ENCODE results near the gene ELL3. TPM values are rescaled to one million over a fixed set of nuclear protein-coding genes. Genes with fewer than 3 reads are reported as not detected.
A peak's percentile ranks its signal among the peaks of the same experiment; 100 is the strongest.
"Not testable (repeated sequence)": the region's sequence is repeated elsewhere in the genome, so short reads cannot be mapped to it uniquely, and the experiment has no call there.

Gene ELL3
- total RNA-seq, 6 experiments from 2014 or later, result 0.39 to 2.0 (median 1.7) TPM

DNA sequence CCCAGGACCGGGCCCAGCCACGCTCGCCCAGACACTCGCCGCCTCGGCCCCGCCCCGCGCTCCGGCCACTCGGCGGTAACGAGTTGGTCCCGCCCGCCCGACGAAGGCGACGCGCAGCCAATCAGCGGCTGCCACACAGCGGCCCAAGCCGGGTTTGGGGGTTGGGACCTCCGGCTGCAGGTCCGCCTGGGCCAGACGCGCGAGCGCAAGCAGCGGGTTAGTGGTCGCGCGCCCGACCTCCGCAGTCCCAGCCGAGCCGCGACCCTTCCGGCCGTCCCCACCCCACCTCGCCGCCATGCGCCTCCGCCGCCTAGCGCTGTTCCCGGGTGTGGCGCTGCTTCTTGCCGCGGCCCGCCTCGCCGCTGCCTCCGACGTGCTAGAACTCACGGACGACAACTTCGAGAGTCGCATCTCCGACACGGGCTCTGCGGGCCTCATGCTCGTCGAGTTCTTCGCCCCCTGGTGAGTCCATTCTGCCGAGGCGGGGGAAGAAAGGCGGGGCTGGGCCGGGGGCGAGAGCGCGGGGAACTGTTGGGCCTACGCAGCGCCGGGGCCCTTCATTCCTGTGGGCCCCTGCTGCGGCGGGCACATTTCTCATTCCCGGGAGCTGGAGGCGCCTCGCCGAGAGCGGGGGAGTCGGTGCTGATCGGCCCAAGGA lies 30.4 kb downstream of the ELL3 start, which contains the start of gene PDIA3:
Gene PDIA3, plus strand, starts transcription at position 194 of the 658 bp plus-strand sequence. Its CDS starts 102 bp downstream, at position 296.
- peak; percentile 93 to 98 (median 96) for ATAC-seq
- peak; percentile 97 to 98 (median 97) for DNase-seq
- peaks cover 0 to 33% (median 8%) of the 10 kb centered on the region in 4 donors for H3K4me1 ChIP-seq
- peak; percentile 98 for TF ChIP-seq POLR2A (IDR thresholded peaks at IDR 0.05)
- peak within 1 kb of the TSS; percentile 75 to 86 (median 84) for H3K4me3 ChIP-seq
- peak within 1 kb of the TSS; percentile 86 to 89 (median 88) for H3K27ac ChIP-seq
- H3K36me3 ChIP-seq; H3K9me3 ChIP-seq; H3K27me3 ChIP-seq; intact Hi-C loops (cut with DNase I): not testable (repeated sequence)
- 0% methylated on average over 5 of the region's 84 CpGs for WGBS (ENCODE audit: insufficient coverage, low coverage, low lambda C conversion rate, missing lambda C conversion rate)

DNA sequence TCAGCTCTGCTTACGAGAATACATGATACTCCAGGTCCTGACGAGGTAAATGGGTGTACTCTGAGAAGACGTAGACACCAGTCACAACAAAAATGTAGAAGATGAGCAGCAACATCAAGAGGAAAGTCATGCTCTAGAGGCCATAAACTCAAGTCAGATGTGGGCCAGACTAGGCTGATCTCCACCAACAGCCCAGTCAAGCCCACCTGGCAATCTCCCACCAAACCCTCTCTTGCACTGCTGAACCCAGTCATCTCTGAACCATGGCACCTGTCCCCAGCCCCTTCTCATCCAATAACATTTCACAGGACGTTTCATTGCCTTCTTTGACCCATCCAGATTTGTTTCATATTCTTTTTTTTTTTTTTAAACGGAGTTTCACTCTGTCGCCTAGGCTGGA lies 41.4 kb downstream of the ELL3 start:
- Histone ChIP-seq H3K9me3 (no peaks in the 10 kb centered on the region), H3K27ac (no peak overlapping the region), H3K36me3 (no peaks in the 10 kb centered on the region), H3K27me3 (no peaks in the 10 kb centered on the region), H3K4me3 (no peak overlapping the region), H3K4me1 (no peaks in the 10 kb centered on the region)
- WGBS (ENCODE audit: insufficient coverage, low coverage, low lambda C conversion rate, missing lambda C conversion rate), result 79% methylated on average over 6 of the region's 6 CpGs
- no peak for TF ChIP-seq POLR2A (IDR thresholded peaks at IDR 0.05)
- TF ChIP-seq, protein P1, sequence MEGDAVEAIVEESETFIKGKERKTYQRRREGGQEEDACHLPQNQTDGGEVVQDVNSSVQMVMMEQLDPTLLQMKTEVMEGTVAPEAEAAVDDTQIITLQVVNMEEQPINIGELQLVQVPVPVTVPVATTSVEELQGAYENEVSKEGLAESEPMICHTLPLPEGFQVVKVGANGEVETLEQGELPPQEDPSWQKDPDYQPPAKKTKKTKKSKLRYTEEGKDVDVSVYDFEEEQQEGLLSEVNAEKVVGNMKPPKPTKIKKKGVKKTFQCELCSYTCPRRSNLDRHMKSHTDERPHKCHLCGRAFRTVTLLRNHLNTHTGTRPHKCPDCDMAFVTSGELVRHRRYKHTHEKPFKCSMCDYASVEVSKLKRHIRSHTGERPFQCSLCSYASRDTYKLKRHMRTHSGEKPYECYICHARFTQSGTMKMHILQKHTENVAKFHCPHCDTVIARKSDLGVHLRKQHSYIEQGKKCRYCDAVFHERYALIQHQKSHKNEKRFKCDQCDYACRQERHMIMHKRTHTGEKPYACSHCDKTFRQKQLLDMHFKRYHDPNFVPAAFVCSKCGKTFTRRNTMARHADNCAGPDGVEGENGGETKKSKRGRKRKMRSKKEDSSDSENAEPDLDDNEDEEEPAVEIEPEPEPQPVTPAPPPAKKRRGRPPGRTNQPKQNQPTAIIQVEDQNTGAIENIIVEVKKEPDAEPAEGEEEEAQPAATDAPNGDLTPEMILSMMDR (IDR thresholded peaks at IDR 0.05), result no peak
- no peak for ATAC-seq
- intact Hi-C loops (cut with DNase I), result no loop called here
- no peak for DNase-seq

DNA sequence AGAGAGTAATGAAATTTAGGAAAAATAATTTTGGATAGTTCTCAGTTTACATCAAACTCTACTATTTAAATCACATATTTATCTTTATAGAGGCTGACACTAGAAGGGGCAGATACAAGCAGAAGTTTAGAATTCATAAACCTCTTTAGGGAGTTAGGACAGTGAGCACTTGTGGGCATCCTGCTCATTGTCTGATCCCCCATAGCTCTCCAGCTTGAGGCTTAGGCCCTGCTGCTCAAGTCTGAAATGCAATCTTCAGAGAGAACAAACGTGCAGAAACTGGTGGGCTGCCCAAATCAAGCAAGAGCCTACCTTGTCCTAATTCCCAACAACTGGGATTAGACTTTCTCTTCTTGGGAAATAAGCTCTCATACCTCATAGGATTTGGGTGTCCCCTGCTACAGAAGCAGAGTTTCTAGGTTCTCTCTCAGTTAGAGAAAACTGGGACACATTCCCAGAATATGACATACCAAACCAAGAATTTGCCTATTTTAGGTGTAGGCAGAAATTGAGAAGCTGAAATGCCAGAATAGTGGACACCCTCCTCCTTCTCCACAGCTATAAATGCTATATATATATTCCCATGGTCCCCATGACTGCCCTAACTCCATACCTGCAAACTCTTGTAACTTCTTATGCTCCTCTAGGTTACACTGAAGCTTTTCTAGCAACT lies 48.6 kb downstream of the ELL3 start:
- H3K4me1 ChIP-seq; ATAC-seq; H3K27me3 ChIP-seq; H3K4me3 ChIP-seq; H3K27ac ChIP-seq; H3K36me3 ChIP-seq; intact Hi-C loops (cut with DNase I); DNase-seq; H3K9me3 ChIP-seq: not testable (repeated sequence)
- no CpG with 5 or more reads among the region's 1 CpG for WGBS (ENCODE audit: insufficient coverage, low coverage, low lambda C conversion rate, missing lambda C conversion rate)

DNA sequence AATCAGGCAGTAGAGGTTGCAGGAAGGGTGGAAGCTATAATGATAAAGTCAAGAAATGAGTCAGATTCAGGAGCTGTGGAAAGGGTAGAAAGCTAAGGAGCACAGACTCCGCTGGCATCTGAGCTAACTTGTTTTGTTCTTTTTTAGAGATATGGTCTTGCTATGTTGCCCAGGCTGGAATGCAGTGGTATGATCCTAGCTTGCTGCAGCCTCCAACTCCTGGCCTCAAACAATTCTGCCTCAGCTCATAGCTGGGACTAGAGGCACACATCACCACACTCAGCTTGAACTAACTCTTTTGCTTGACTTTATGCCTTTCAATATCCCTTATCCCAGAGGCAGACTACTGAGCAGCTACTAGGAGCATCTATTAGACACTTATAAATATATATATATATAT lies 50.5 kb downstream of the ELL3 start:
- ATAC-seq; H3K36me3 ChIP-seq; DNase-seq; intact Hi-C loops (cut with DNase I); H3K4me3 ChIP-seq; H3K9me3 ChIP-seq; H3K27me3 ChIP-seq; H3K4me1 ChIP-seq; H3K27ac ChIP-seq: not testable (repeated sequence)
- 100% methylated on average over 1 of the region's 1 CpG for WGBS (ENCODE audit: insufficient coverage, low coverage, low lambda C conversion rate, missing lambda C conversion rate)

DNA sequence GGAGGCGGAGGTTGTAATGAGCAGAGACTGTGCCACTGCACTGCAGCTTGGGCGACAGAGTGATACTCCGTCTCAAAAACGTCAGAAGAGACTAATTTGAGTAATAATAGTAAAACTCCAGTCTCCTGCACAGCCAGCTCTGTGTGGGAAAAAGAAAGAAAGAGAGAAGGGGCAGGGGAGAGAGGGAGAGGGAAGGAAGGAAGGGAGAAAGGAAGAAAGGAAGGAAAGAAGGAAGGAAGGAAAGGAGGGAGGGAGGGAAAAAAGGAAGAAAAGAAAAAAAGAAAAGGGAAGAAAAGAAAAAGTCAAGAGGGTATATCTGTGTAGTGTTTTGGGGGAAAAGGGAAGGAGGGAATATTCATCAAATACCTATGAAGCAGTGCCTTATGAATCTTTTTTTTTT lies 53.6 kb downstream of the ELL3 start:
- H3K4me3 ChIP-seq, result no peak overlapping the region
- H3K9me3 ChIP-seq, result no peaks in the 10 kb centered on the region
- no peaks in the 10 kb centered on the region for H3K27me3 ChIP-seq
- intact Hi-C loops (cut with DNase I), result no loop called here
- no peak overlapping the region for H3K27ac ChIP-seq
- 71% methylated on average over 4 of the region's 4 CpGs for WGBS (ENCODE audit: insufficient coverage, low coverage, low lambda C conversion rate, missing lambda C conversion rate)
- H3K4me1 ChIP-seq, result no peaks in the 10 kb centered on the region
- TF ChIP-seq POLR2A (IDR thresholded peaks at IDR 0.05), result no peak
- TF ChIP-seq, protein P1 (IDR thresholded peaks at IDR 0.05), result no peak
- DNase-seq (no peak), ATAC-seq (no peak)
- H3K36me3 ChIP-seq, result no peaks in the 10 kb centered on the region

MicroRNA genes within 50 kb of the gene (microRNA counts, 767-probe panel; counts per million panel counts)
- 237 counts per million for microRNA hsa-miR-1282

Small RNAs within 50 kb of the gene (microRNA-seq; reads per million reads assigned to microRNA genes)
- 0 to 0.64 reads per million in 2 donors for gene MIR1282

Small RNAs within 50 kb of the gene (small RNA-seq; reads per million reads assigned to genes)
- gene MIR1282, result 0 reads per million in 2 experiments
- gene RNU6-354P, result 0 reads per million in 2 experiments

Other genes with a start within 250 kb of the ELL3 start
- 10 to 100 TPM; 11.6 to 23.2 (median 16.5) TPM for gene PPIP5K1, start 186.8 kb downstream of the ELL3 start, total RNA-seq
- not detected for gene CKMT1B, start 182.9 kb downstream of the ELL3 start, total RNA-seq
- 1 to 10 TPM in 2 of 6 experiments, under 1 TPM in 3, not detected in 1; 0.11 to 1.4 (median 0.83) TPM for gene STRC, start 158.2 kb downstream of the ELL3 start, total RNA-seq
- 1 to 10 TPM in 4 of 6 experiments, under 1 TPM in 2; 0.74 to 3.2 (median 1.9) TPM for gene CATSPER2, start 128.1 kb downstream of the ELL3 start, total RNA-seq
- 1 to 10 TPM in 2 of 6 experiments, not detected in 4; 1.2 to 1.3 TPM for gene CKMT1A, start 83.1 kb downstream of the ELL3 start, total RNA-seq
- 100 to 1,000 TPM; 203 to 511 (median 317) TPM for gene PDIA3, start 30.5 kb downstream of the ELL3 start, total RNA-seq
- gene SERF2, start 15.4 kb upstream of the ELL3 start, total RNA-seq, result 100 to 1,000 TPM; 454 to 694 (median 611) TPM
- under 1 TPM in 2 of 6 experiments, not detected in 4; 0.22 to 0.26 TPM for gene SERINC4, start 23.3 kb upstream of the ELL3 start, total RNA-seq
- gene HYPK, start 23.6 kb upstream of the ELL3 start, total RNA-seq, result 10 to 100 TPM in 3 of 6 experiments, 1 to 10 TPM in 3; 6.1 to 17.4 (median 9.1) TPM
- gene MFAP1, start 47.7 kb upstream of the ELL3 start, total RNA-seq, result 10 to 100 TPM in 2 of 6 experiments, 1 to 10 TPM in 4; 6.7 to 11.9 (median 8.1) TPM
- 1 to 10 TPM in 3 of 6 experiments, under 1 TPM in 3; 0.46 to 5.5 (median 1.1) TPM for gene WDR76, start 50.0 kb upstream of the ELL3 start, total RNA-seq

Measured in right lobe of liver (tissue), 6 donors.